ENCODE data around the gene B3GNT9.

Gene B3GNT9

GRCh38 chr16:67166110-67166547 is 15.3 kb upstream of the B3GNT9 start:
- Histone ChIP-seq H3K4me3 (ENCODE audit: low read depth in 1 of 2, low read length in 2 of 2) (no peak overlapping the region), H3K79me2 (ENCODE audit: insufficient read depth, low read length) (peaks cover 6% of the 10 kb centered on the region; the same call in 1 of the 2 replicates), H3K9ac (ENCODE audit: low read depth, low read length) (no peak overlapping the region), H3K4me2 (ENCODE audit: insufficient read depth, low read length) (no peak overlapping the region), H4K20me1 (ENCODE audit: insufficient read depth, low read length) (peaks cover 6% of the 10 kb centered on the region), H3K36me3 (ENCODE audit: insufficient read depth, low read length) (no peaks in the 10 kb centered on the region), H3K27me3 (ENCODE audit: insufficient read depth, low read length, poor library complexity) (no peaks in the 10 kb centered on the region), H3K9me3 (ENCODE audit: insufficient read depth, low read length, severe bottlenecking) (no peaks in the 10 kb centered on the region), H3K4me1 (ENCODE audit: insufficient read depth, low read length) (peaks cover 31% of the 10 kb centered on the region), H2AFZ (ENCODE audit: low read depth, low read length) (no peak overlapping the region), H3K27ac (ENCODE audit: low read length) (no peak overlapping the region)
- TF ChIP-seq CTCF (IDR thresholded peaks at IDR 0.05; ENCODE audit: borderline replicate concordance, extremely low read depth, low read length, poor library complexity, severe bottlenecking) (no peak), EZH2 (IDR thresholded peaks at IDR 0.05; ENCODE audit: borderline replicate concordance, low read depth, low read length, severe bottlenecking) (no peak)
- ATAC-seq (ENCODE audit: insufficient read depth, low read depth) (no peak), DNase-seq (no peak)

GRCh38 chr16:67165121-67166078 is 14.6 kb upstream of the B3GNT9 start:
- Histone ChIP-seq H3K36me3 (ENCODE audit: insufficient read depth, low read length) (no peaks in the 10 kb centered on the region), H3K27ac (ENCODE audit: low read length) (no peak overlapping the region), H3K9ac (ENCODE audit: low read depth, low read length) (no peak overlapping the region), H3K4me1 (ENCODE audit: insufficient read depth, low read length) (peaks cover 34% of the 10 kb centered on the region), H3K79me2 (ENCODE audit: insufficient read depth, low read length) (peaks cover 6% of the 10 kb centered on the region; the same call in 1 of the 2 replicates), H3K4me2 (ENCODE audit: insufficient read depth, low read length) (no peak overlapping the region), H2AFZ (ENCODE audit: low read depth, low read length) (no peak overlapping the region), H4K20me1 (ENCODE audit: insufficient read depth, low read length) (peaks cover 6% of the 10 kb centered on the region), H3K9me3 (ENCODE audit: insufficient read depth, low read length, severe bottlenecking) (no peaks in the 10 kb centered on the region), H3K4me3 (ENCODE audit: low read depth in 1 of 2, low read length in 2 of 2) (no peak overlapping the region), H3K27me3 (ENCODE audit: insufficient read depth, low read length, poor library complexity) (no peaks in the 10 kb centered on the region)
- ATAC-seq (ENCODE audit: insufficient read depth, low read depth) = no peak
- DNase-seq = no peak
- TF ChIP-seq CTCF (IDR thresholded peaks at IDR 0.05; ENCODE audit: borderline replicate concordance, extremely low read depth, low read length, poor library complexity, severe bottlenecking) = no peak
- no peak for TF ChIP-seq EZH2 (IDR thresholded peaks at IDR 0.05; ENCODE audit: borderline replicate concordance, low read depth, low read length, severe bottlenecking)

GRCh38 chr16:67164599-67165061 is 13.8 kb upstream of the B3GNT9 start, which contains the start of gene HSF4:
Gene HSF4, plus strand, starts transcription at chr16:67164745. Its CDS starts 67 bp downstream, at chr16:67164812.
- no peak within 1 kb of the TSS for H3K4me2 ChIP-seq (ENCODE audit: insufficient read depth, low read length)
- DNase-seq = no peak
- peaks cover 6% of the 10 kb centered on the region; the same call in 1 of the 2 replicates for H3K79me2 ChIP-seq (ENCODE audit: insufficient read depth, low read length)
- ATAC-seq (ENCODE audit: insufficient read depth, low read depth) = no peak
- H3K27me3 ChIP-seq (ENCODE audit: insufficient read depth, low read length, poor library complexity) = no peaks in the 10 kb centered on the region
- H3K4me1 ChIP-seq (ENCODE audit: insufficient read depth, low read length) = peaks cover 32% of the 10 kb centered on the region
- no peak for TF ChIP-seq EZH2 (IDR thresholded peaks at IDR 0.05; ENCODE audit: borderline replicate concordance, low read depth, low read length, severe bottlenecking)
- TF ChIP-seq CTCF (IDR thresholded peaks at IDR 0.05; ENCODE audit: borderline replicate concordance, extremely low read depth, low read length, poor library complexity, severe bottlenecking) = no peak
- peaks cover 6% of the 10 kb centered on the region for H4K20me1 ChIP-seq (ENCODE audit: insufficient read depth, low read length)
- no peak within 1 kb of the TSS for H3K27ac ChIP-seq (ENCODE audit: low read length)
- H3K9ac ChIP-seq (ENCODE audit: low read depth, low read length) = no peak within 1 kb of the TSS
- no peaks in the 10 kb centered on the region for H3K9me3 ChIP-seq (ENCODE audit: insufficient read depth, low read length, severe bottlenecking)
- H3K36me3 ChIP-seq (ENCODE audit: insufficient read depth, low read length) = no peaks in the 10 kb centered on the region
- H2AFZ ChIP-seq (ENCODE audit: low read depth, low read length) = no peak within 1 kb of the TSS
- no peak within 1 kb of the TSS for H3K4me3 ChIP-seq (ENCODE audit: low read depth in 1 of 2, low read length in 2 of 2)
